GM21737 (cell line): ENCODE data around the gene SLIT3.

Experiments
- ATAC-seq: cut with Tn5 transposase; IDR thresholded peaks from one replicate; pipeline ENCODE4 v1.9.1; 2021; ENCODE audit warnings: mild to moderate bottlenecking, moderate library complexity; ENCODE audit not compliant: unreplicated experiment

Gene SLIT3

GRCh38 chr5:169048181-169049125 is 252.5 kb downstream of the SLIT3 start:
- no peak for ATAC-seq

GRCh38 chr5:169044962-169045361 is 256.0 kb downstream of the SLIT3 start:
- ATAC-seq: no peak

GRCh38 chr5:169041180-169041579 is 259.8 kb downstream of the SLIT3 start:
- ATAC-seq: no peak

GRCh38 chr5:169039592-169039991 is 261.3 kb downstream of the SLIT3 start:
- ATAC-seq: no peak

GRCh38 chr5:169037466-169037865 is 263.5 kb downstream of the SLIT3 start:
- no peak for ATAC-seq

- ATAC-seq: no peak
Measured at GRCh38 chr5:169036079-169036805, 264.7 kb downstream of the SLIT3 start.

GRCh38 chr5:169029661-169030274 is 271.2 kb downstream of the SLIT3 start:
- ATAC-seq: no peak

- no peak for ATAC-seq
Measured at GRCh38 chr5:169029037-169029436, 271.9 kb downstream of the SLIT3 start.

- ATAC-seq: no peak
Measured at GRCh38 chr5:169027501-169028061, 273.4 kb downstream of the SLIT3 start.

- no peak for ATAC-seq
Measured at GRCh38 chr5:169025491-169025890, 275.4 kb downstream of the SLIT3 start.

GRCh38 chr5:169024421-169024820 is 276.5 kb downstream of the SLIT3 start:
- ATAC-seq: no peak

GRCh38 chr5:169022718-169023117 is 278.2 kb downstream of the SLIT3 start:
- no peak for ATAC-seq

GRCh38 chr5:169020102-169020501 is 280.8 kb downstream of the SLIT3 start:
- ATAC-seq: no peak

- ATAC-seq: no peak
Measured at GRCh38 chr5:169018925-169019324, 282.0 kb downstream of the SLIT3 start.

GRCh38 chr5:169015991-169016390 is 284.9 kb downstream of the SLIT3 start:
- no peak for ATAC-seq

- no peak for ATAC-seq
Measured at GRCh38 chr5:169013846-169014245, 287.1 kb downstream of the SLIT3 start.

- ATAC-seq: no peak
Measured at GRCh38 chr5:169013208-169013728, 287.7 kb downstream of the SLIT3 start.

GRCh38 chr5:169012450-169012849 is 288.5 kb downstream of the SLIT3 start:
- ATAC-seq: no peak

- no peak for ATAC-seq
Measured at GRCh38 chr5:169011451-169011850, 289.5 kb downstream of the SLIT3 start.

GRCh38 chr5:169011009-169011408 is 289.9 kb downstream of the SLIT3 start:
- no peak for ATAC-seq

- ATAC-seq: no peak
Measured at GRCh38 chr5:169009123-169009522, 291.8 kb downstream of the SLIT3 start.
